CD4-positive, alpha-beta T cell (primary cell): ENCODE results near the gene TANGO2. TPM values are rescaled to one million over a fixed set of nuclear protein-coding genes. Genes with fewer than 3 reads are reported as not detected.

Experiments used
- ATAC-seq: fragments of 200-7000 bp; cut with Tn5 transposase; one replicate; pipeline ENCODE4 v1.10.0; 2022; ENCODE audit warnings: mild to moderate bottlenecking; ENCODE audit not compliant: poor library complexity
- CTCF ChIA-PET: fragments of 350-600 bp; sonication (Branson Sonifier 250); formaldehyde crosslinking; loops from one replicate; lab custom pipeline; 2021; ENCODE audit warnings: antibody characterized with exemption, inconsistent platforms; lab: Charles Lee
- POLR2A ChIA-PET: fragments of 350-600 bp; sonication (Branson Sonifier 250); formaldehyde crosslinking; loops from one replicate; lab custom pipeline; 2021; ENCODE audit warnings: antibody characterized with exemption, inconsistent platforms; lab: Charles Lee
- DNase-seq, 14 experiments: peaks; one replicate each; pipeline ENCODE4 v3.0.0-alpha.2; 2013 to 2020; ENCODE audit warnings: mixed read lengths in 2 of 14
- H3K27ac ChIP-seq, 2 donors: one replicate each; pipeline versions ENCODE4 v1.5.1 to v1.7.0; 2013; ENCODE audit warnings: low read length in 2 of 2, low read depth in 1 of 2, mild to moderate bottlenecking in 1 of 2
- H3K27me3 ChIP-seq, 2 experiments: 1 replicate in 1 of 2; 2 replicates in 1 of 2; pipeline versions ENCODE4 v1.6.1 to v1.7.0; 2013; ENCODE audit warnings: low read length in 2 of 2, control low read depth in 1 of 2, mild to moderate bottlenecking in 1 of 2, moderate library complexity in 1 of 2; ENCODE audit not compliant: insufficient read depth in 2 of 2, control insufficient read depth in 1 of 2
- H3K36me3 ChIP-seq: one replicate; pipeline ENCODE4 v1.6.1; 2013; ENCODE audit warnings: low read length, control low read depth; ENCODE audit not compliant: insufficient read depth
- H3K4me1 ChIP-seq: one replicate; pipeline ENCODE4 v1.6.1; 2013; ENCODE audit warnings: low read length, control low read depth; ENCODE audit not compliant: insufficient read depth
- H3K4me3 ChIP-seq: one replicate; pipeline ENCODE4 v1.5.1; 2013; ENCODE audit warnings: mild to moderate bottlenecking, low read length, moderate library complexity
- H3K9me3 ChIP-seq, 2 experiments: 1 replicate in 1 of 2; 2 replicates in 1 of 2; pipeline versions ENCODE4 v1.6.1 to v1.7.0; 2013; ENCODE audit warnings: low read length in 2 of 2, mild to moderate bottlenecking in 2 of 2, control low read depth in 1 of 2, moderate library complexity in 1 of 2; ENCODE audit not compliant: control insufficient read depth in 1 of 2, insufficient read depth in 1 of 2
- H3K27ac Mint-ChIP-seq: one replicate; pipeline ENCODE4 v1.8.0; 2020; ENCODE audit warnings: mixed read lengths
- H3K27me3 Mint-ChIP-seq: one replicate; pipeline ENCODE4 v1.8.0; 2021; ENCODE audit warnings: mixed read lengths
- H3K36me3 Mint-ChIP-seq: one replicate; pipeline ENCODE4 v1.8.0; 2021; ENCODE audit warnings: low read depth, mixed read lengths
- H3K4me1 Mint-ChIP-seq: one replicate; pipeline ENCODE4 v1.8.0; 2021; ENCODE audit warnings: low read depth, mixed read lengths
- H3K4me3 Mint-ChIP-seq: one replicate; pipeline ENCODE4 v1.8.0; 2020; ENCODE audit warnings: mild to moderate bottlenecking, mixed read lengths
- H3K9me3 Mint-ChIP-seq: one replicate; pipeline ENCODE4 v1.8.0; 2020; ENCODE audit warnings: mixed read lengths
- CTCF ChIP-seq: fragments of 200-600 bp; IDR thresholded peaks from one replicate; pipeline ENCODE4 v1.8.0; 2022; ENCODE audit warnings: antibody characterized with exemption, mild to moderate bottlenecking
- intact Hi-C, 2 experiments: fragments of 100-400 bp; cut with DNase I in 1 of 2; cut with micrococcal nuclease in 1 of 2; formaldehyde crosslinking; loops; one replicate each; pipeline versions ENCODE4 v1.15.1 to v1.9.0; 2023 to 2025; cut with DNase I, micrococcal nuclease
- total RNA-seq, 174 experiments: library from RNA in 2 of 174; stranded (reverse) in 2 of 174; gene quantifications; one replicate each; pipeline ENCODE4 v1.2.3 and lab custom pipeline; 2021 to 2026

Gene TANGO2
- total RNA-seq, 2 experiments from 2014 or later: 10.3 to 10.5 TPM

GRCh38 chr22:20062043-20062765, 41.3 kb downstream of the TANGO2 start:
- Mint-ChIP-seq H3K9me3 (no peaks in the 10 kb centered on the region), H3K36me3 (peaks cover 50% of the 10 kb centered on the region), H3K27ac (no peak overlapping the region), H3K4me1 (no peaks in the 10 kb centered on the region), H3K27me3 (no peaks in the 10 kb centered on the region), H3K4me3 (no peak overlapping the region)
- ATAC-seq (no peak), DNase-seq (no peak)
- Histone ChIP-seq H3K36me3 (peaks cover 42% of the 10 kb centered on the region), H3K4me1 (no peaks in the 10 kb centered on the region), H3K9me3 (no peaks in the 10 kb centered on the region), H3K27me3 (no peaks in the 10 kb centered on the region), H3K4me3 (no peak overlapping the region), H3K27ac (no peak overlapping the region)
- intact Hi-C loops: no loop called here
- CTCF ChIA-PET: no interaction called here
- POLR2A ChIA-PET: no interaction called here
- no peak for TF ChIP-seq CTCF

- no peaks in the 10 kb centered on the region for H3K9me3 ChIP-seq
- Mint-ChIP-seq H3K36me3 (peaks cover 47% of the 10 kb centered on the region), H3K4me3 (no peak overlapping the region), H3K27me3 (no peaks in the 10 kb centered on the region), H3K4me1 (no peaks in the 10 kb centered on the region), H3K27ac (no peak overlapping the region), H3K9me3 (no peaks in the 10 kb centered on the region)
- TF ChIP-seq CTCF: no peak
- intact Hi-C loops: no loop called here
- POLR2A ChIA-PET: no interaction called here
- CTCF ChIA-PET: no interaction called here
- ATAC-seq (no peak), DNase-seq (no peak)
- H3K27me3 ChIP-seq: no peaks in the 10 kb centered on the region
- peaks cover 38% of the 10 kb centered on the region for H3K36me3 ChIP-seq
- H3K4me1 ChIP-seq: no peaks in the 10 kb centered on the region
- no peak overlapping the region for H3K4me3 ChIP-seq
- H3K27ac ChIP-seq: no peak overlapping the region
These were observed 41.8 kb downstream of the TANGO2 start for GRCh38 chr22:20062766-20063083.

GRCh38 chr22:20063271-20064139, 42.6 kb downstream of the TANGO2 start:
- Mint-ChIP-seq H3K36me3 (peaks cover 40% of the 10 kb centered on the region), H3K27ac (no peak overlapping the region), H3K27me3 (no peaks in the 10 kb centered on the region), H3K4me3 (no peak overlapping the region), H3K4me1 (no peaks in the 10 kb centered on the region), H3K9me3 (no peaks in the 10 kb centered on the region)
- Histone ChIP-seq H3K4me1 (no peaks in the 10 kb centered on the region), H3K4me3 (no peak overlapping the region), H3K36me3 (peaks cover 34% of the 10 kb centered on the region), H3K9me3 (no peaks in the 10 kb centered on the region), H3K27me3 (no peaks in the 10 kb centered on the region), H3K27ac (no peak overlapping the region)
- POLR2A ChIA-PET: no interaction called here
- no peak for DNase-seq
- no peak for TF ChIP-seq CTCF
- ATAC-seq: no peak
- CTCF ChIA-PET: no interaction called here
- intact Hi-C loops: no loop called here
